ENCODE data around the gene ARMC9. TPM values are rescaled to one million over a fixed set of nuclear protein-coding genes. Genes with fewer than 3 reads are reported as not detected.
A peak's percentile ranks its signal among the peaks of the same experiment; 100 is the strongest.
"Not testable (repeated sequence)": the region's sequence is repeated elsewhere in the genome, so short reads cannot be mapped to it uniquely, and the experiment has no call there.

The ARMC9 gene
- total and polyA plus RNA-seq, 2 of the 13 experiments (the other 11 are each of a cell fraction or from before 2014, with no cell fraction given) = 9.1 to 12.8 TPM

GRCh38 chr2:231408304-231408703 is 209.9 kb downstream of the ARMC9 start:
- H3K27me3 ChIP-seq (ENCODE audit: control insufficient read depth in 1 of 2, insufficient read depth in 2 of 2, low read length in 2 of 2) = peaks cover 0 to 29% of the 10 kb centered on the region in 2 experiments; a peak in 4 of 5 replicates
- in situ Hi-C loops (cut with HindIII; ENCODE audit: extremely low pct_ligation_motif_present, low pct_unique_long_range_greater_than_20kb); H3K36me3 ChIP-seq (replicated peaks in 1 of 2; ENCODE audit: control insufficient read depth in 1 of 2, insufficient read depth in 2 of 2, low read length in 2 of 2); H3K9ac ChIP-seq (ENCODE audit: insufficient read depth, low read depth, low read length); ATAC-seq; H3K79me2 ChIP-seq (ENCODE audit: insufficient read depth, low read length); POLR2A ChIA-PET; H3K4me2 ChIP-seq (ENCODE audit: low read depth, low read length); FAIRE-seq; H4K20me1 ChIP-seq (ENCODE audit: insufficient read depth, low read length); intact Hi-C loops (cut with micrococcal nuclease; ENCODE audit: unreplicated experiment); DNase-seq (ENCODE audit: low spot score); BruUV-seq (replicated peaks); H3K27ac ChIP-seq (ENCODE audit: extremely low read length, insufficient read depth, low read length); H2AFZ ChIP-seq (ENCODE audit: low read length); H3K4me3 ChIP-seq (replicated peaks in 1 of 3; ENCODE audit: insufficient read depth in 1 of 3, low read depth in 2 of 3, low read length in 3 of 3): not testable (repeated sequence)
- H3K4me1 ChIP-seq (ENCODE audit: insufficient read depth, low read length) = peaks cover 29% of the 10 kb centered on the region
- CTCF ChIA-PET (ENCODE audit: low intra/inter-chr PET ratio, low total read pairs) = interaction anchor here (1.5 kb wide), 1 partner anchor 112 kb away, joined by 3 read pairs; no protein-coding TSS in a partner anchor
- peaks cover 11% of the 10 kb centered on the region for H3K9me3 ChIP-seq (ENCODE audit: low read length)
- 28% methylated on average over 9 of the region's 9 CpGs for WGBS (ENCODE audit: low lambda C conversion rate)
- TF ChIP-seq ZNF652 (CRISPR knock-in tag; IDR thresholded peaks at IDR 0.05; ENCODE audit: borderline replicate concordance, low read depth) = 0 out of 2 replicates have a peak, but pooled peaks have one; percentile 20
- peak; percentile 14; the same call in 1 of the 2 replicates for TF ChIP-seq STAG1 (CRISPR knock-in tag; IDR thresholded peaks at IDR 0.05)
- 0 out of 2 replicates have a peak, but pooled peaks have one; percentile 23 for TF ChIP-seq CTCF (CRISPR knock-in tag; IDR thresholded peaks at IDR 0.05)

- no peak for DNase-seq (ENCODE audit: low spot score)
- ChIA-PET POLR2A (interaction anchor here (1.6 kb wide), 1 partner anchor 54 kb away, joined by 5 read pairs; the partner anchor contains the start of gene NCL), CTCF (ENCODE audit: low intra/inter-chr PET ratio, low total read pairs) (no interaction called here)
- in situ Hi-C loops (cut with HindIII; ENCODE audit: extremely low pct_ligation_motif_present, low pct_unique_long_range_greater_than_20kb) (loop anchor here (5.0 to 10.0 kb wide), 3 partner anchors 112 to 305 kb away; no protein-coding TSS in a partner anchor), intact Hi-C loops (cut with micrococcal nuclease; ENCODE audit: unreplicated experiment) (loop anchor here (5.0 kb wide), 2 partner anchors 162 to 307 kb away; no protein-coding TSS in a partner anchor)
- Histone ChIP-seq H3K4me2 (ENCODE audit: low read depth, low read length) (no peak overlapping the region), H3K27ac (ENCODE audit: extremely low read length, insufficient read depth, low read length) (no peak overlapping the region), H3K9ac (ENCODE audit: insufficient read depth, low read depth, low read length) (no peak overlapping the region), H4K20me1 (ENCODE audit: insufficient read depth, low read length) (no peaks in the 10 kb centered on the region), H3K79me2 (ENCODE audit: insufficient read depth, low read length) (no peaks in the 10 kb centered on the region), H3K4me3 (replicated peaks in 1 of 3; ENCODE audit: insufficient read depth in 1 of 3, low read depth in 2 of 3, low read length in 3 of 3) (no peak overlapping the region), H3K9me3 (ENCODE audit: low read length) (peaks cover 11% of the 10 kb centered on the region), H3K4me1 (ENCODE audit: insufficient read depth, low read length) (peaks cover 43% of the 10 kb centered on the region), H3K36me3 (replicated peaks in 1 of 2; ENCODE audit: control insufficient read depth in 1 of 2, insufficient read depth in 2 of 2, low read length in 2 of 2) (no peaks in the 10 kb centered on the region), H3K27me3 (ENCODE audit: control insufficient read depth in 1 of 2, insufficient read depth in 2 of 2, low read length in 2 of 2) (peaks cover 0 to 16% of the 10 kb centered on the region in 2 experiments; a peak in 3 of 5 replicates), H2AFZ (ENCODE audit: low read length) (no peak overlapping the region)
- FAIRE-seq = no peak
- ATAC-seq = no peak
- BruUV-seq (replicated peaks) = no TSS peak
- WGBS (ENCODE audit: low lambda C conversion rate) = 31% methylated on average over 5 of the region's 5 CpGs
- TF ChIP-seq HNF4G (IDR thresholded peaks at IDR 0.05; ENCODE audit: borderline replicate concordance, low read depth, low read length) = peak; percentile 39; the same call in 1 of the 2 replicates
- no peak for TF ChIP-seq HNF4G (CRISPR knock-in tag; IDR thresholded peaks at IDR 0.05; ENCODE audit: borderline replicate concordance, low read depth)
- TF ChIP-seq AKNA (CRISPR knock-in tag; IDR thresholded peaks at IDR 0.05; ENCODE audit: borderline replicate concordance) = no peak
- no peak for TF ChIP-seq BCL3 (CRISPR knock-in tag; IDR thresholded peaks at IDR 0.05)
Observed at GRCh38 chr2:231409776-231410175, 211.3 kb downstream of the ARMC9 start.

Data from HepG2 (cell line).